GM12878 (cell line): ENCODE results near the gene ARHGEF17.

Source experiments
- CHD1 ChIP-seq: IDR thresholded peaks from 2 replicates; pipeline ENCODE4 v1.6.1; 2012; ENCODE audit warnings: low read depth, low read length, improper control_type of control experiment
- CREM ChIP-seq: IDR thresholded peaks from 2 replicates; pipeline ENCODE4 v1.6.1; 2014; ENCODE audit warnings: antibody characterized with exemption, low read depth
- HDAC2 ChIP-seq: fragments of 200-600 bp; sonication (generic); IDR thresholded peaks from 2 replicates; pipeline ENCODE4 v1.6.1; 2017
- IKZF1 ChIP-seq: fragments of 450-650 bp; conservative IDR thresholded peaks from 2 replicates; pipeline ENCODE4 v1.6.1; 2017; ENCODE audit warnings: antibody characterized with exemption, mild to moderate bottlenecking
- NFIC ChIP-seq: IDR thresholded peaks from 2 replicates; pipeline ENCODE4 v1.6.1; 2012; ENCODE audit warnings: low read depth, mild to moderate bottlenecking, inconsistent platforms, low read length, moderate library complexity
- POLR2A ChIP-seq: IDR thresholded peaks from 2 replicates; pipeline ENCODE4 v1.6.1; 2011; ENCODE audit warnings: low read depth, mild to moderate bottlenecking, low read length
- TCF12 ChIP-seq: IDR thresholded peaks from 2 replicates; pipeline ENCODE4 v1.6.1; 2011; ENCODE audit warnings: low read depth, mild to moderate bottlenecking, low read length
- TF ChIP-seq, protein P1 (sequence below): fragments of 450-650 bp; IDR thresholded peaks from 2 replicates; pipeline ENCODE4 v1.6.1; 2014; ENCODE audit warnings: mild to moderate bottlenecking

DNA sequence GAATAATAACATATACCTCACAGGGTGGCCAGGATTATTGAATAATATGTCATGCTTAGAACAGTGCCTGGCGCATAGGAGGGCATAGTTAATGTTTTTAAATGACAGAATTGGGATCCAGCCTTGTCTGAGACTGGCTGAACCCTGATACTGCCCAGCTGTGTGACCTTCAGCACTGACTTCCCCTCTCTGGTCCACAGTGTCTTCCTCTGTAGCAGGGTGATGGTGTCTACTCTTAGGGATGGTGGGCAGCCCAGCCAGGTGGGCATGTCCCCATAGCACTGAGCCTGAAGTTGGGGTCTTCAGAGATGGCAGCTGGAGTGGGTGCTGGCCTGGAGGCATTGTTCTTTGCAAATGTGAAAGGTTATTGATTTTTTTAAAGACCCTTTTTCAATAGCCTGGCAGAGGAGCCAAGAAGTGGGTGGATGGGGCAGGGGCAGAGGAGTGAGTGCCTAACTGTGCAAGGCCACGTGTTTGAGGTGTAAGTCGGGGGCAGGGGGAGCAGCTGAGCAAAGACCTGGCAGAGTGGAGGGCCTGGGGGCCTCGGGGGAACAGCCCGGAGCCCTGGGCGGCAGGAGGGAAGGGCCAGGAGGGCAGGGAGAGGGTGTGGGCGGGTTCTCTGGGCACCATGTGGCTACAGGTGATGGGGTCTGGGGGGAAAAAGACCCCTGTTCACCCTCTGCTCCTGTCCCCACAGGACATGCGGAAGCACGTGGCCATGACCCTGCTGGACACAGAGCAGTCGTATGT lies 38.3 kb downstream of the ARHGEF17 start:
- TF ChIP-seq IKZF1 (no peak), TCF12 (no peak), CHD1 (no peak), POLR2A (no peak), NFIC (no peak), HDAC2 (no peak), CREM (no peak)
- TF ChIP-seq, protein P1, sequence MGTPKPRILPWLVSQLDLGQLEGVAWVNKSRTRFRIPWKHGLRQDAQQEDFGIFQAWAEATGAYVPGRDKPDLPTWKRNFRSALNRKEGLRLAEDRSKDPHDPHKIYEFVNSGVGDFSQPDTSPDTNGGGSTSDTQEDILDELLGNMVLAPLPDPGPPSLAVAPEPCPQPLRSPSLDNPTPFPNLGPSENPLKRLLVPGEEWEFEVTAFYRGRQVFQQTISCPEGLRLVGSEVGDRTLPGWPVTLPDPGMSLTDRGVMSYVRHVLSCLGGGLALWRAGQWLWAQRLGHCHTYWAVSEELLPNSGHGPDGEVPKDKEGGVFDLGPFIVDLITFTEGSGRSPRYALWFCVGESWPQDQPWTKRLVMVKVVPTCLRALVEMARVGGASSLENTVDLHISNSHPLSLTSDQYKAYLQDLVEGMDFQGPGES = no peak
